Left ventricle myocardium superior (tissue), 1 donor: ENCODE measurements around the gene BCAS4. TPM values are rescaled to one million over a fixed set of nuclear protein-coding genes. Genes with fewer than 3 reads are reported as not detected.
"Not testable (repeated sequence)": the region's sequence is repeated elsewhere in the genome, so short reads cannot be mapped to it uniquely, and the experiment has no call there.

Experiments
- ATAC-seq: fragments of 200-7000 bp; cut with Tn5 transposase; one replicate; pipeline ENCODE4 v1.9.1; 2020; ENCODE audit warnings: mild to moderate bottlenecking, moderate library complexity
- DNase-seq: peaks from one replicate; pipeline ENCODE4 v3.0.0-alpha.2; 2020
- intact Hi-C: fragments of 100-400 bp; cut with micrococcal nuclease; formaldehyde crosslinking; loops from one replicate; pipeline ENCODE4 v1.11.0; 2022
- total RNA-seq: library from RNA; stranded (reverse); fragmentation: NEBNext Ultra II Directional; extraction: Animal tissue kit (Norgen Biotek cat#: 25700); gene quantifications from one replicate; pipeline ENCODE4 v1.2.1, GENCODE V29; 2021
- donor health status: DM: no; HTN: yes; CAD: no; lungs with severe emphysema.

Gene BCAS4
- total RNA-seq, 1 donor from 2014 or later, result 3.2 TPM

DNA sequence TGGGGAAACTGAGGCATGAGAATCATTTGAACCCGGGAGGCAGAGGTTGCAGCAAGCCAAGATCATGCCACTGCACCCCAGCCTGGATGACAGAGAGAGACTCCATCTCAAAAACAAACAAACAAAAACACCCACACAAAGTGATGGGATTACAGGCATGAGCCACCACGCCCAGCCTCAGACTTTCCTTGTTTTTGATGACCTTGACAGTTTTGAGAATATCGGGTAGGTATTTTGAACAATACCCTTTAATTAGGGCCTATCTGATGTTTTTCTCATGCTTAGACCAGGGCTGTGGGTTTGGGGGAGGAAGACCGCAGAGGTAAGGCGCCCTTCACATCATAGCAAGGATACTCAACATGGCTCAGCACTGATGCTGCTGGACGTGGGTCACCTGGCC is 72.9 kb downstream of the BCAS4 start:
- DNase-seq (no peak), ATAC-seq (no peak)
- intact Hi-C loops, result no loop called here

DNA sequence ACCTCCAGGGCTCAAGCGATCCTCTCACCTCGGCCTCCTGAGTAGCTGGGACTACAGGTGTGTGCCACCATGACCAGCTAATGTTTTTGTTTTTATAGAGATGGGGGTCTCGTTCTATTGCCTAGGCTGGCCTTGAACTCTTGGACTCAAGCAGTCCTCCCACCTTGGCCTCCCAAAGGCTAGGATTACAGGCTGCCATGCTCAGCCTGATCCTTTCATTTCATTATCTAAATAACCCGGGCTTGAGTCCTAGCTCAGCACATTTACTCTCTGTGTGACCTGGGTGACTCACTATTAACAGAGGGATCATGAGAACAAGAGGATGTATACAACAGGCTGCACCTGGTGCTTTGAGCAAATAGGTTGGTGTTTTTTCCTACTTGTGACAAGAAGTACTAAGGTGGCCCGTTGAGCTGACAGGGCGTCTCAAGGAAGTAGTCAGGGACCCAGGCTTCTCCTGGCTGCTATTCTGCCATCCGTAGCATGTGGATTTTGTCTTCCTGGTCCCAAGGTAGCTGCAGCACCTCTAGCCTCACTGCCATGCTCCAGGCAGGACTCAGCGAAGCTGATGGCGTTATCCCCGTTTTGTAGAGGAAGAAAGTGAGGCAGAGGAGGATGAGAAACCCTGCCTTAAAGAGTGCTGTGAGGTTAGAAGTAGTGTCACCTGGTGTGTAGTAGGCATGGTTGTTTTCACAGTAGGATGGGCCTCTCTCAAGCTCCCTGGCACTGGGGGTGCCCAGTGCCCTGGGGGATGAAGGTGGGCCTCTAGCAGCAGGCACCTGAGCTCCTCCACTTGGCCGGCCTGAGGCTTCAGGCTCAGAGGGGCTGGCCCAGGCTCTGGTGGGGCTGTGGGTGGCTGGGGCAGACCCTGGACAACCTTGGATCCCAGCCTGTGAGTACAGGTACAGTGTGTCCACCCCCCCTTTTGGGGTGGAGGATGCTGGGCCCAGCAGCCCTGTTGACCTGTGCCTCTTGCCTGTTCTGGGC is 73.9 kb downstream of the BCAS4 start:
- DNase-seq (no peak), ATAC-seq (no peak)

DNA sequence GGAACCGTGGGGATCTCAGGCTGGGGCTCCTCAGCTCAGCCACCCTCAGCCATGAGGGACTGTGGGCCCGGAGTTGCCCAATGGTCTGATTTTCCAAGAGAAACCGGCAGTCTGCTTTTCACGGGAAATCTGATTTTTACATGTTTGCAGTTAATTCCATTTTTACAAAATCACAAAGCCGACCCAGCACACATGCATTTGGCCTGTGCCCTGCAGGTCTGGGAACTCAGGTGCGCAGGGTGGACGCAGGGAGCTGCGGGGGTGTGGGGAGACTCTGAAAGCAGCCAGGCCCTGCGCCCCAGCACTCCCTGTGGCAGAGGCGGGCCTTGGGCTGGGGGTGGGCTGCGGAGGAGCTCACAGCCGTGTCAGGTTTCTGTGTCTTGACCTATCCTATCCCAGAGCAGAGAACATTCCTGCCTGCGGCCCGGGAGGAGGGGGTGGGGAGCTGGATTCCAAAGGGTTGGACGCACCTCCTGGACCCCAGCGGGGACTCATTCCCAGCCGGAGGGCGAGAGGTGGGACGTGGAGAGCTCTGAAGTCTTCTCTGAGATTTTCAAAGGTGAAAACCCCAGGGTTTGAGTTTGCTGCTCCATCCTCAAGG is 75.8 kb downstream of the BCAS4 start:
- ATAC-seq (peak; percentile 22), DNase-seq (no peak)
- intact Hi-C loops, result no loop called here

More for the DNA sequence above, 73.9 kb downstream of the BCAS4 start:
- intact Hi-C loops, result no loop called here

DNA sequence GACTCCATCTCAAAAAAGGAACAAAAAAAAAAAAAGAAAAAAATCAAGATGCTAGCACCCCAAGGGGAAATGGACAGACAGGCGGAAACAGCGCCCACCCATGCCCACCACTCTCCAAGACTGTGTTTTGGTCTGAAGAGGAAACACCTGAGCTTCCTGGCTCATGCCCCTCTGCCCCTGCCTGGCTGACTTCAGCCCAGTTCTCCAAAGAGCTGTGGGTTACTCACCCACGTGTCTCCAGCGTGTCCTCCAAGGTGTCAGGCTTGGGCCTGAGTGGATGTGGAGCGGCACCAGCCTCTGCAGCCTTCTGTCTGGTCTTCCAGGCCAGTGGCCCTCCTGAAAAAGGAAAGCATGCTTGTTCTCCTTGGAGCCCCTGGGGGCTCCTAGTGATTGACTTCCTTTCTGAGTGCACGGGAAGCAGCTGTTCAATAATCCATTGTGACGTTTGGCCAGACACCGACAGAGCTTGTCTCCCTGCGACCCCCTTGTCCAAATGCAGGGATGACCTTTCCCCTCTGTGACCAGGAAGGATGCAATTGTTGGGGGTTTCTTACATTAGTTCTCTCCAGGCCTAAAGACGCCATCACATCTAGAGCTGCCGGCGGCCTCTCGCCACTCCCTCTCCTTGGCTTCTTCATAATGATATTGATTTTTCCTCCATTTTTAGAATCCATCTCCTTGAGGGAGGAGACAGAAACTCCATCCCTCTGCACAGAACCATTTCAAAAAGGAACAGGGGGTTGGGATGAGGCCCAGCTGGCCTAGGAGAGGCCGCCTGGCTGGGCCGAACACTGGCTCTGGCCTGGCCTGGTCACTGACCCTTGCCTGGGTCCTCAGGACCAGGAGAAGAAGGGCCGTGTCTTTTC is 77.9 kb downstream of the BCAS4 start:
- intact Hi-C loops, result no loop called here
- ATAC-seq (no peak), DNase-seq (no peak)

DNA sequence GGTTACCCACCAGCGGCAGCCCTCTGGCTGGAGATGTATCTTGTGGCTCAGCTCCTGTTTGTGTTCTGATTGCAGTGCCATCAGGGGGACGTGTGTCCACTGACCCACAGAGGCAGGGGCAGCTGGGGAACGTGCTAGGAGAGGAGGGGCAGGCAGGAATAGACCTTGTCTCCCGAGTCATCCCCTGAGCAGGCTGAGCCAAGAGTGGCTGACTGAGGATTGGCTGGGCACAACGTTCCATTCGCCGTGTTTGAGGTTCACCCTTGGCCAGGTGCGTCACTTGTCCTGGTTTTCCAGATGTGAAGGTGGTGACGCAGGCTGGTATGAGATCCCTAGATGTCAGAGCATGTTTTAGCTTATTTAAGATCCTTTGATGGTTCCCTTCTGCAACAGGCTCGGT is 78.7 kb downstream of the BCAS4 start:
- ATAC-seq (no peak), DNase-seq (no peak)
- intact Hi-C loops, result no loop called here

DNA sequence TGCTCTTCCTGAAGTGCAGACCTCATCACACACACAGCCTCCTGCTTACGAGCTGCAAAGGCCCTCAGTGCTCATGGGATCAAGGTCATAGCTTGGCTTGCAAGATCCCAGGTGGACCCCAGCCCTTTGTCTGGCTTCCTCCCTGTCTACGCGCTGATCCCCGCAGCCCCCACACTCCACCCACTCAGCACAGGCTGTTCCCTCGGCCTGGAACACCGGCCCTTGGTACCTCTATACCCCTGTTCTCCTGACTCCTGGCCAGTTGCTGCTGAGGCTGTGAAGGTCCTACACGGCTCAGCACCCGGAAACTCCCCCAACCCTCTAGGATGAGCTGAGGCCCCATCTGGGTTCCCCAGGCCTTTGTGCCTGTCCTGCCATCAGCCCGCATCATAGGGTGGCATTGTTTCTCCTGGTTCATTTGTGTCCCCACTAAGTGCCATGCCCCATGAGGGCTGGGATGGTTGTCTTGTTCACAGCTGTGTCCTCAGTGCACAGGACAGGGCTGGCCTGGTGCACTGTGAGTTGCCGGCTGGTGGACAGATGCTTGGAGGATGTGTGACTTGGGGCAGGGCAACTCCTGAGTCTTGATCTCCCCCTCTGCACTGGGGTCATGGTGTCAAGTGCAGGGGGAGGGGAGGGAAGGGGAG is 79.4 kb downstream of the BCAS4 start:
- ATAC-seq (no peak), DNase-seq (no peak)
- intact Hi-C loops, result no loop called here

DNA sequence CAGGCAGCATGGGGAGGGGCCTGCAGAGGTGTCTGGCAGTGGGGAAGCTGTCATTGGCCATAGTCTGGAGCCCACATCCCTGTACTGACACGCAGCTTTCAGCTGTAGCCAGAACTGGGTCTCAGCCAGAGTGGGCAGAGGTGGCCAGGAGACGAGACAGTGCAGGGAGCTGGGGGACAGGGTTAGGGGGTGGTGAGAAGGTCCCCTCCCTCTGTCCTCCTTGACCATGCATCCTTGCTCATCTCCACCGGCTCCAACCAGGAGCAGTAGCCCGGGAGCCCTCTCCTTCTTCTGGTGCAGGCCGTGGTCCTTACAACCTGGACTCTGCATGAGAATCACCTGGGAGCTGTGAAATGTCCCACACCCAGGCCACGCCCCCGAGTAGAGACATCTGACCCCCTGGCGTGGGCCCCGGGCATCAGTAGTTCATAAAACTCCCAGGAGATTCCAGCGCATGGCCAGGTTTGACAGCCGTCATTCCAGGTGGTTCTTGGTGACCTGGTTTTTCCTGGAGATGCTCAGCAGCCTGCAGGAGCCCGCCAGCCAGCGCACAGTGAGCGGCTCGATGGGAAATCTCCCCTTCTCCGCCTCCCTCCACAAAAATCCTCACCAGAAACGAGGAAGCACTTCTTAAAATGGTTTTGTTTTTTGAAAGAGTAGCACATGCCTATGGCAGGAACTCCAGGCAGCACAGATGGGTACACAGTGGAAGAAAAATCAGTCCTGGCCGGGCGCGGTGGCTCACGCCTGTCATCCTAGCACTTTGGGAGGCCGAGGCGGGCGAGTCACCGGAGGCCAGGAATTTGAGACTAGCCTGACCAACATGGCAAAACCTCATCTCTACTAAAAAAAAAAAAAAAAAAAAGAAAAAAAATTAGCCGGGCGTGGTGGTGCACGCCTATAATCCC is 80.2 kb downstream of the BCAS4 start:
- ATAC-seq (no peak), DNase-seq (no peak)
- intact Hi-C loops, result no loop called here

DNA sequence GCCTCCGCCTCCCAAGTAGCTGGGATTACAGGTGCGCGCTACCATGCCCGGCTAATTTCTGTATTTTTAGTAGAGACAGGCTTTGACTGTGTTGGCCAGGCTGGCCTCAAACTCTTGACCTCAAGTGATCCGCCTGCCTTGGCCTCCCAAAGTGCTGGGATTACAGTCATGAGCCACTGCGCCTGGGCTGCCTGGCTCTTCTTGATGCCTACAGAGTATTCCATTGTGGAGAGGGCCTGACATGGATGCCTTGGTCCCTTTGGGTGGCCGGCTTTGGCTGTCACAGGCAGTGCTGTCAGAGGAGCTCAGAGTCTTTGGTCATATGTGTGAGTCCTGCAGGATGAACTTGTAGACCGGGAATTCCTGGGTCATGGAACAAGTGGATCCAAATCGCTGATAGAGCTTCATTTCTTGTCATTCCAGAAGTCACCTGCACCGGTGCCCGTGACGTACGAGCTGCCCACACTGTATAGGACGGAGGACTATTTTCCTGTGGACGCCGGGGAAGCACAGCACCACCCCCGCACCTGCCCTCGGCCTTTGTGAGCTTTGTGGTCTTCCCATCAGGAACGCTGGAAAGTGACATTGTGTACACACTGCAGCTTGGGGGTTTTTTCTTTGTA is 81.3 kb downstream of the BCAS4 start:
- intact Hi-C loops, result no loop called here
- ATAC-seq, result no peak
- no peak for DNase-seq

DNA sequence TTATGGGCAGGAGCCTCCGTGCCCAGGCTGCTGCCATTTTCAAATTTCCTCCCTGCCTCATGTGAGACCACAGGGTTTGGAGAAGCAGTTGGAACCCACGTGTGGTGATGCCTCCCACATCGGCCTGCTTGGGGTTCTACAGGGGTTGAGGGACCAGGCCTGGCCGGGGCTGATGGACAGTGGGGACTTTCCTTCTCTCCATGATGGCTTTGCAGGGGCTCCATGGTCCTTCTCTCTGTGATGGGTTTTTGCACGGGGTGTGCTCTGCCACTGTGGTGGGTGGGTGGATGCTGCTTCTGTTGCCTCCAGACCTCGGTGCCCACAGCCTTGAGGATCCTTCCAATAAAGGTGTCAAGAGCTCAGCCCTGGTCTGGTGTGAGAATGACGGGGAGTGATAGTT is 82.0 kb downstream of the BCAS4 start:
- intact Hi-C loops, result no loop called here
- DNase-seq, result no peak
- no peak for ATAC-seq

DNA sequence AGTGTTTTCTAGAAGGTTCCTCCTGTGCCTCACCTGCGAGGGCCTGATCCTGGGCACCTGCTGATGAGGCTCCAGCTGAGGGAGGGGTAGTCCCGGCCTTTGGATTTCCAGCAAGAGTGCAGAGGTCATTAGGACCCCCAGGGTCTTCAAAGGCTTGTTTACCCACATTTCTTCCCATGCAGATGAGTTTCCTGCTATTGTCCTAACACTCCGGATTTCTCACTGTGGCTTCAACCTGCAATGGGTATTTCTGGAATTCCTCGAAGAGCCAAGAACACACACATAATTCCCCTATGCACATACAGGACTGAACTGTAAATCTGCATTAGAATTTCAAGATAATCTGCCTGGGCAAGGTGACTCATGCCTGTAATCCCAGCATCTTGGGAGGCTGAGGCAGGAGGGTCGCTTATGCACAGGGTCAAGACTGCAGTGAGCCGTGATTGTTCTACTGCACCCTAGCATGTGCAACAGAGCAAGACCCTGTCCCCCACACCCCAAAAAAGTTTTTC is 82.4 kb downstream of the BCAS4 start:
- intact Hi-C loops, result no loop called here
- no peak for DNase-seq
- ATAC-seq, result no peak

DNA sequence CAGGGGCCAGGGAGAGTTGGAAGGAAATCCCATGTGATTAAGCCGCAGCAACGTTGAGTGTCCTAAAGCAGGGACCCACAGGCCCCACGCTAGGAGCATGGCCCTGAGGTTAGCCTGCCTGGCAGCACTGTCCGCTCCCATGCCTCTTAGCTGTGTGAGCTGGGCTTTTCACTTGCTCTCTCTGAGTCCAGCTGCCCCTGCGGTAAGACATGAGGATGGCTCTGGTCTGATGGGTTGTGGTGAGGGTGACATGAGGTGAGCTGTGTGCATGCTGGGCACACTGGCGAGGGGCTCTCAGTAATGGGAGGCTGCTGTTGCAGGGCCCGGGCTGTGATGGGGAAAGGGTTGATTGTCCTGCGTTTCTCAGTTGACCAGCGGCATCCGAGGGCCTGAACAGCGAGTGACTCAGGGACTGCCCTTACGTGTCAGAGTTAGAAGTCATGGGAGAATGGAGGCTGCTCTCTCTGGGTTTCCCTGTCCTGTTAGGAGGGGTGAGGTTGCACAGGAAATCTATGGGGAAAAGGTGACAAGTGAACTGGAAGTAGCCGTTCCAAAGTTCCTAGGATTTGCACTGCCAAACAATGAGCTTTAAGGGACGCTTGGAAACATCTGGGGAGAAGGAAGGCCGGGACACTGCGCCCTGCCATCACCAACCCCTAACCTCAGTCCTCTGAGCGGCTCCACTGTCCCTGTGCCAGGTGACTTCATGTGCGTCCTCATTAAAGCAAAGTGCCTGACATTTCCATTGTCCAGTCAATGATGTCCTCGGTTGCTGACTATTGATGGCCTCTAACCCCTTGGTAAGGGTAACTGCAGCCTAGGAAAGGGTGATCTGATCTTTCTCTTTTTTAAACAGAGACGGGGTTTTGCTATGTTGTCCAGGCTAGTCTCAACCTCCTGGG is 85.0 kb downstream of the BCAS4 start:
- intact Hi-C loops, result no loop called here
- ATAC-seq, result no peak
- DNase-seq, result no peak

DNA sequence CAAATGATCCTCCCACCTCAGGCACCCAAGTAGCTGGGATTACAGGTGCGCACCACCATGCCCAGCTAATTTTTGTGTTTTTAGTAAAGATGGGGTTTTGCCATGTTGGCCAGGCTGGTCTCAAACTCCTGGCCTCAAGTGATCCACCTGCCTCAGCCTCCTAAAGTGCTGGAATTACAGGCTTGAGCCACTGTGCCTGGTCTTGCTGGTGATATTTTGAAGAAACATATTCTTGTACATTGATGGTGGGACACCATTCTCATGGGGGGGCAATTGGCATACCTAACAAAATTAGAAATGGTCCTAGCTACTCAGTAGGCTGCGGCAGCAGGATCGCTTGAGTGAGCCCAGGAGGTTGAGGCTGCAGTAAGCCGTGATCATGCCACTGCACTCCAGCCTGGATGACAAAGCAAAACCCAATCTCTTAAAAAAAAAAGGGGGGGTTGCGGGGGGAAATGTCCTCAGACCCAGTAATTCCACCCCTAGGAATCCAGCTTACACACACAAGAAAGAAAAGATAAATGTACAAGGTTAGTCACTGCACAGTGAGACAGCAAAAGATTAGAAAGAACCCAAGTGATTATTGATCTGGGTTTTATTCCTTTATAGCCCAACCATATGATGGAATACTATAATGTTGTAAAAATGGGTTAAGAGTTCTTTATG is 87.0 kb downstream of the BCAS4 start:
- DNase-seq, ATAC-seq, intact Hi-C loops: not testable (repeated sequence)

DNA sequence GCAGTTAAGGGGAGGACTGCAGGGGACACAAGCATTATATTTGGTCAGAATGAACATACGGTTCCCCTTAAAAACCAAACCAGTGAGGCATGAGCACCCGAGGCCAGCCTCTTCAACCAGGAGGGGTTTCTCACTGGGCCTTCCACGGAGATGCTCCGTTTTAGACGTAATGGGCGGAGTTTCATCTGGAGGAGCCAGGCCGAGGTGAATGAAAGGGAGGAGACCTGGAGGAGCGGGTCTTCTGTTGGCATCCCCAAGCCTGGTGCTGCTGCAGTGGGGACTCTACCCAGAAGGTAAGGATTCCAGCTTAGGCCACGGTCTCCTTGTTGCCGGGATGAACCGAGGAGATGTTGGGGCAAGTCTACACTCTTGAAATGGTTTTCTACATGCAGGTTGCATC is 89.0 kb downstream of the BCAS4 start:
- no peak for ATAC-seq
- DNase-seq, result no peak
- intact Hi-C loops, result no loop called here

DNA sequence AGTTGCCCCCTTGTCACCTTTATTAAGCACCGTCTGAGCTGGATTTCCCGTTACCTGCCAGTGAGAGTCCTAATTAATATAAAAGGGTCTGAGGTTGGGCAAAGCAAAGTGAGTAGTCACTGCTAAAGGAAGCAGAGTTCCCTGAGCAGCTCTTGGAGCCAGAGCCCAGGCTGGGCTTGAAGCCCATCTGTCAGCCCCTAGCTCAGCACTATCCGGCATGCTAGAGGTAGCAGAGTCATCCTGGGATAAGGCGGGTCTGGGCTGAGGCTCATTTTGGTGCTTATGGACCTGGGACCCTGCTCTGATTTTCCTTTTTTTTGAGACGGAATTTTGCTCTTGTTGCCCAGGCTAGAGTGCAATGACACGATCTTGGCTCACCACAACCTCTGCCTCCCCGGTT is 90.2 kb downstream of the BCAS4 start:
- no peak for ATAC-seq

DNA sequence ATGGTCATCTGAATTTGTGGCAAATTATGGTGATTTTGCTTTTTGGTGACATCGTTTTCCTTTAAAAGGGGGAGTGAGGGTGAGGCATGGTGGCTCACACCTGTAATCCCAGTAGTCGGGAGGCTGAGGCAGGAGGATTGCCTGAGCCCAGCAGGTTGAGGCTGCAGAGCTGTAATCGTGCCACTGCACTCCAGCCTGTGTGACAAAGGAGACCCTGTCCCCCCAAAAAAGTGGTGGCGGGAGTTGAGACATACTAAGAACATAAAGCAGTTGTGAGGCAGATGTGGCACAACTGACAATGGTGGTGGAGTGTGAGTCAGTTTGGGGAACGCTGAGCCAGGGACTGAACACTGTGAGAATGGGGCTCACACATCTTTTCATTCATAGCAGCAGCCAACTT is 90.9 kb downstream of the BCAS4 start:
- intact Hi-C loops, result no loop called here
- ATAC-seq, result no peak
- DNase-seq, result no peak

More for the DNA sequence above, 90.2 kb downstream of the BCAS4 start:
- intact Hi-C loops, result no loop called here
- DNase-seq, result no peak

DNA sequence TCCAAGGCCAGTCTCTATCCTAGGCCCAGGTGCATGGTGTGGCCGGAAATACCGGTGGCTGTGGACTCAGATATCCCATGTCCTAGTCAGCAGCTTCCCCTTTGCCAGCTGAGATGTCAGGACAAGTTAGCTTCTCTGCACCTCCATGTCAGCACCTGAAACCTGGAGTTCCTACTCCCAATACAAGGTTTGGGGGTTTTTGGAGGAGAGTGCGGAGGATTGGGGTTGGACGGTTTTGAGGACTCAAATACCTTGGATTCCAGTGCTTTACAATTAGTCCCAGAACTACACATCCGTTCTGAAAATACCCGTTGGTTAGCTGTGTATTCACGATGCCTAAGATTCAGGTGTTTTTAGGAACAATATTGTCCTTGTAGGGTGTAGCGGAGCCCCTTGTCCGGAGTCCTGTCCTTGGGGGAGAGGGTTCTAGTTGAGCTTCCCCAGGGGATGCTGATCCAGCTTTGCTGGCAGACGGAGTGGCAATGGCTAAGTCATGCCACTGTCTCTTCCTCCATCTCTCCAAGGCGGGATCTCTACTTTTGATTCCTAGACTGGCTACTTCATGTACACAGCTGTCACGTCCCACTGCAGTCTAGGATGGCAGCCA is 91.4 kb downstream of the BCAS4 start:
- DNase-seq (no peak), ATAC-seq (no peak)
- intact Hi-C loops, result no loop called here
